Fibroblast of skin of scalp (primary cell): ENCODE measurements around the gene MYBPC1. TPM values are rescaled to one million over a fixed set of nuclear protein-coding genes. Genes with fewer than 3 reads are reported as not detected.
"Not testable (repeated sequence)": the region's sequence is repeated elsewhere in the genome, so short reads cannot be mapped to it uniquely, and the experiment has no call there.

Experiments
- DNase-seq: peaks from one replicate; pipeline ENCODE4 v3.0.0-alpha.2; 2013
- polyA plus RNA-seq, 2 experiments: library from polyadenylated mRNA; unstranded; fragments of 120-200 nt; gene quantifications; one replicate each; pipeline ENCODE4 v1.2.1, GENCODE V29; 2013; ENCODE audit not compliant: insufficient read length in 2 of 2

The MYBPC1 gene
- polyA plus RNA-seq (2013, experiment 1 of 2; ENCODE audit: insufficient read length): 10.5 TPM
- 69.0 TPM for polyA plus RNA-seq (2013, experiment 2 of 2; ENCODE audit: insufficient read length)

DNA sequence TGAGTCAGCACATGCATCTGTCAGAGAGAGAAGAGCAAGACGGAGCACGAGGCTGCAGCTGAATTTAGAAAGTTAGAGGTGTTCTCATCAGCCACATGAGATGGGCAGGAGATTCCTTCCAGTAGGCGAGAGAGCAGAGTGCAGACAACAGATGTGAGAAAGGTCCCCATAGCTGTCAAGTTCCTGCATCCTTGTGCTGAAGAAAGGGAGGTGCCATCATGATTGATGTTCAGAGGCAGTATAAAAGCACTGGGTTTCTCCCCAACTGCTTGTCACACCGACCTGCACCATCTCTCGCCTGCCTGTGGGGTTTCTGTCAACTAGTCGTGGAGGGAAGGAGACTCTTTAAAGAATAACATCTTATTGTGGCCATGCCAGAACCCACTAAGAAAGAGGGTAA, at the start of gene MYBPC1:
TSS of gene MYBPC1 (plus strand) at position 272 of the 400 bp plus-strand sequence. CDS start at position 372, 100 bp downstream.
- DNase-seq: no peak

- no peak for DNase-seq
Measured at GRCh38 chr12:101551362-101552114, 43.2 kb upstream of the MYBPC1 start.

- no peak for DNase-seq
Measured at GRCh38 chr12:101552277-101552676, 42.5 kb upstream of the MYBPC1 start.

GRCh38 chr12:101557094-101557493, 37.7 kb upstream of the MYBPC1 start:
- no peak for DNase-seq

DNA sequence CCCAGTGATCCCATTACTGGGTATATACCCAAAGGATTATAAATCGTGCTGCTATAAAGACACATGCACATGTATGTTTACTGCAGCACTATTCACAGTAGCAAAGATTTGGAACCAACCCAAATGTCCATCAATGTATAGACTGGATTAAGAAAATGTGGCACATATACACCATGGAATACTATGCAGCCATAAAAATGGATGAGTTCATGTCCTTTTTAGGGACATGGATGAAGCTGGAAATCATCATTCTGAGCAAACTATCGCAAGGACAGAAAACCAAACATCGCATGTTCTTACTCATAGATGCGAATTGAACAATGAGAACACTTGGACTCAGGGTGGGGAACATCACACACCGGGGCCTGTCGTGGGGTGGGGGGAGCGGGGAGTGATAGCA, 36.0 kb upstream of the MYBPC1 start:
- not testable (repeated sequence) for DNase-seq

DNA sequence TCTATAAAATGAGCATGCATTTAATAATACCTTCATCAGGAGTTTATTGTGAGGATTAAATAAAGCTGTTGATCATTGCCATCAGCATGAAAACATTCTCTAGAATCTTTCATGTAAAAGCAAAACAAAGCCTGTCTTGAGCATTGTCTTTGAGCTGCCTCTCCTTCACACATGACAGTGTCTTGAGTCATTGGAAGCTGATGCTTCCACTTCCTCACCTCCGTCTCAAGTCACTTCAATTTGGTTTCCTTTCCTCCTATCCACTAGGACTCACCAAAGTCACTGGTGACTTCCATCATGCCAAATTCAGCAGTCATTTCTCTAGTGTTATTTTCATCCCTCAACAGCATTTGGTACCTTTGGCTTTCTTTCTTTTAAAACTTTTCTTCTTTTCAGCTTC, 31.6 kb upstream of the MYBPC1 start:
- DNase-seq: no peak

DNA sequence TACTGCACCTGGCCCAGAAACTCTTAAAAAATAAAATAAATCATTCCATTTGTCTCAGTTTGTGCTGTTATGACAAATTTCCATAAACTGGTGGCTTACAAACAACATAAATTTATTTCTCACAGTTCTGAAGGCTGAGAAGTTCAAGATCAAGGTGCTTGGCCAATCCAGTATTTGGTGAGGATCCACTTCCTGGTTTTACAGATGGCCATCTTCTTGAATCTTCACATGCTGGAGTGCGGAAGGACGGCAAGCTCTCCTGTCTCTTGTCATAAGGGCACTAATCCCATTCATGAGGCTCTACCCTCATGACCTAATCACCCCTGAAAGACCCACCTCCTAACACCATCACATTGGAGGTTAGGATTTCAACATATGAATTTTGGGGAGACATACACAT, 29.9 kb upstream of the MYBPC1 start:
- DNase-seq: no peak

DNA sequence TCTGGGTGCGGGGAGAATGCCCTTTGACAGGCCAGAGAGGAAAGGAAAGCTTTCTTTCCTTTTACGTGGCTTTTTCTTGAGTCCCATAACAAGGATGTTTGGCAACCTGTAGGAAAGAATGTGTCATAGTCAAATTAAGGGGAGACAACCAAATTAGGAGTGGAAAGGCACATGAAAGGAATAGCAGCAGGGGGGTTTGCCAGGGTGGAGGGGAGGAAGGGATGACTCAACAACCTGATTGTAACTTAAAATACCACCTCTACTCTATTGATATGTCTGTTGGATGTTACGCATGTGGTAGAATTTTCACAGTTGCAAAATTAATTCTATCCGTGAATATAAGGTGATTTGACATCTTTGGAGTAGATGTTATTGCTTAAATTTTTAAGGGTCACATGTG, 28.5 kb upstream of the MYBPC1 start:
- DNase-seq: no peak

GRCh38 chr12:101567918-101568317, 26.9 kb upstream of the MYBPC1 start:
- DNase-seq: no peak

DNA sequence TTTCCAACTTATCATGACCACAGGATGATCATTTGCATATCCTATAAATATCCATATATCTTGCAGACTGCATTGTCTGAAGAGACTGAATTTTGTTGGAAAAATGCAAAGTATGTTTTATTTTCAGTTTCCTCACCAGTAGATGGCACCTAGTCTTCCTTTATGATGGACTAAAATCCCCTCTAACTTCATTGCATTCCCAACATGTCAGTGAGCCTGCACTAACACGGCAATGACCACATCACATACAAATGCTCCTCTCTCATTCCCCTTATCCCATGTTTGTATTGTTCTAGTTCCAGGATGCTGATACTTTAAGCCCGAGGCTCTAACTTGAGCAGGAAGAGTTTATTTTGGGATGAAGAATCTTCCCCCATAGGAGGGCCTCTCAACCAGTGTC, 24.7 kb upstream of the MYBPC1 start:
- peak; percentile 57 for DNase-seq

GRCh38 chr12:101571105-101571504, 23.7 kb upstream of the MYBPC1 start:
- DNase-seq: peak; percentile 2

- DNase-seq: no peak
Measured at GRCh38 chr12:101573743-101574142, 21.0 kb upstream of the MYBPC1 start.

DNA sequence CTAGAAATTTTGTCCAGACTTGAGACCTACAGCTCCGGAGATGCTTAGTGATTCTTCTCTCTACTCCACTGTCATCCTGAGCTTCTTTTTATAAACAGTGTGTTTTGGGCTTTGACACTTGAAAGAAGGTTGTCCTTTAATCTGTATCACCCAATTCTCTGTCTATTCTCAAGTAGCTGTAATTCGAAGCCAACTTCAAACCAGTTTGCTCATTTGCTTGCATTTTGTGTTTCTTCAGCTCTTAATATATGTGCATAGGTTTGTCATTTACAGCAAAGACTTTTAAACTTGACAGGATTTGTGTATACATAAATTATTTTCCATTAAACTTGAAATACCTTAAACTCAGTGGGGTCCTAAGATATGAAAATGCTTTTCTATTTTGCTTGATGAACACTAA, 16.4 kb upstream of the MYBPC1 start:
- no peak for DNase-seq

- no peak for DNase-seq
Measured at GRCh38 chr12:101581190-101581589, 13.6 kb upstream of the MYBPC1 start.

GRCh38 chr12:101582937-101583336, 11.8 kb upstream of the MYBPC1 start:
- DNase-seq: no peak

GRCh38 chr12:101590383-101590782, 4.4 kb upstream of the MYBPC1 start:
- no peak for DNase-seq

DNA sequence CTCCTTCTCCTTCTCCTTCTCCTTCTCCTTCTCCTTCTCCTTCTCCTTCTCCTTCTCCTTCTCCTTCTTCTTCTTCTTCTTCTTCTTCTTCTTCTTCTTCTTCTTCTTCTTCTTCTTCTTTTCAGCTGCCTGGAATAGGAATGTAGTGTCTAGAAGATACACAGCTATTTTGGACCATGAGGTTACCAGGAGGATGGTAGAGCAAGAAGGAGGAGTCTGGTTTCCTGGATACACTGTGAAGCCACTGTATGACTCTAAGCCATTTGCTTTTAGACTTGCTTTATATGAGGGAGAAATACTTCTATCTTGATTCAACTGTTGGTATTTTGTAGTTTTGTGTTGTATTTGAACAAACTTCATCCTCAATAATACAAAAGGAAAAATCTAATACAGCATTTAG, 3.0 kb upstream of the MYBPC1 start:
- DNase-seq: no peak

- DNase-seq: no peak
Measured at GRCh38 chr12:101592448-101592847, 2.3 kb upstream of the MYBPC1 start.

- DNase-seq: no peak
Measured at GRCh38 chr12:101592921-101593320, 1.9 kb upstream of the MYBPC1 start.

DNA sequence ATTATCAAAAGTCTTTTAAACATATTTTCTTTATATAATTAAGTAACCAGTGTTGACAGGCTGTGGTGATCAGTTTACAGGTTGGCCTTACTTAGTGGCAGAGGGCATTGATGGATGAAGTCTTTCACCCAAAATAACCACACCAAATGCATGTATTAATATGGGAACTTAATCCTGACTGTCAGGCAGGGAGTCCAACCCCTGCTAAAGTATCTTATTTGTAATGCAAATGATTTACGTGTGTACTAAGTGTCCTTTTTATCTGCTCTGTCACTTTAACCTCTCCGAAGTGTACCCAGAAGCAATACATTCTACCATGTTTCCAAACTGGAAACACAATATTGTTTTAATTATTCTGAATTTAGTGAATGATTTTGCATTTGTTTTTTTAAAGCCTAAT, 1.4 kb downstream of the MYBPC1 start:
- no peak for DNase-seq

DNA sequence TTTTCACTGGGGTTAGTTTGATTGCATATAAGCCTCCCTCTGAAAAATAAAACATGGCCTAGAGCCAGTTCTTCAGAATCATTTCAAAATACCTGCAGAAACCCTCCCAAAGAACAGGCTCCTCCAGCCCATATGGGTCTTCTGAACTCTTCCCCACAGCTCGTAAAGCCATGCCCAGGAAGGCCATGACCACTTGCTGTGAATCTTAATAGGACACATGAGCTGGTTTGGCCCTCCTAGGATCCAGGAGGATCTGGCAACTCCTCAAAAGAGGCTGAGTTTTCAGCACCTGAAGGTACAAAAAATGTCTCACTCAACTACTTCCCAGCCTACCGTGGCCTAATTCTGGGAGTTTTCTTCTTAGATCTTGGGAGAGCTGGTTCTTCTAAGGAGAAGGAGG, 2.4 kb downstream of the MYBPC1 start:
- no peak for DNase-seq

- no peak for DNase-seq
Measured at GRCh38 chr12:101598483-101598882, 3.7 kb downstream of the MYBPC1 start.

DNA sequence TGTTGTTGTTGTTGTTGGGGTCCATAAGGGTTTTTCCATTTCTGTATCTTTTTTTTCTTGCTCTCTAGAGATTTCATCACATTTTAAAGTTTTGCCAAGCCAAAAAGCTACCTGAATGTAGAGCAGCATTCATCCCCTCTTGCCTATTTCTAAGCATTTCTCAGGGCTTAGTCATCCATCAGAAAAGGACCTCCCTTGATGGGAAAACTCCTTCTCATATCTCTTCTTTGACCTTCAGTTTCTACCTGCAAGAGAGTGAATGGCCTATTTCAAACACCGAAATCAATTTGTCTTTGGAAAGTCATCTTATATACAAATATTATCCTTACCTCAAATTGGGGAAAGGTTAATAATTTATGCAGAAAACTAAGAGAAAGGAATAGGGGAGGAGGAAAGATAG, 4.5 kb downstream of the MYBPC1 start:
- no peak for DNase-seq

GRCh38 chr12:101599771-101600484, 5.2 kb downstream of the MYBPC1 start:
- no peak for DNase-seq
